Measurements from ENCODE around the gene MYBBP1A.

The MYBBP1A gene

GRCh38 chr17:4555873-4556759 lies 932 bp upstream of the MYBBP1A start:
- Histone ChIP-seq H3K4me3 (replicated peaks; ENCODE audit: insufficient read depth, low read length) (peak overlapping the region; percentile 89), H3K27ac (replicated peaks) (peak overlapping the region; percentile 89), H3K27me3 (ENCODE audit: insufficient read depth, poor library complexity, severe bottlenecking) (no peaks in the 10 kb centered on the region)
- no peak for DNase-seq (ENCODE audit: low read depth in 1 of 2, low spot score in 1 of 2)
- TF ChIP-seq POLR2AphosphoS5 (IDR thresholded peaks at IDR 0.05; ENCODE audit: low read depth) (no peak), CTCF (IDR thresholded peaks at IDR 0.05; ENCODE audit: insufficient read depth, low read length) (no peak), SPI1 (IDR thresholded peaks at IDR 0.05; ENCODE audit: borderline replicate concordance, low read depth) (no peak; the same call in 1 of the 2 replicates), GABPA (IDR thresholded peaks at IDR 0.05; ENCODE audit: low read depth) (no peak), REST (IDR thresholded peaks at IDR 0.05; ENCODE audit: insufficient replicate concordance, low read depth) (no peak)

- H3K27me3 ChIP-seq (ENCODE audit: insufficient read depth, poor library complexity, severe bottlenecking), result no peaks in the 10 kb centered on the region
- no peak for DNase-seq (ENCODE audit: low read depth in 1 of 2, low spot score in 1 of 2)
- TF ChIP-seq GABPA (IDR thresholded peaks at IDR 0.05; ENCODE audit: low read depth) (no peak), CTCF (IDR thresholded peaks at IDR 0.05; ENCODE audit: insufficient read depth, low read length) (no peak)
- H3K4me3 ChIP-seq (replicated peaks; ENCODE audit: insufficient read depth, low read length), result peak overlapping the region; percentile 89
- peak overlapping the region; percentile 89 for H3K27ac ChIP-seq (replicated peaks)
Observed at GRCh38 chr17:4554441-4554996, 665 bp downstream of the MYBBP1A start.

- no peak for TF ChIP-seq POLR2AphosphoS5 (IDR thresholded peaks at IDR 0.05; ENCODE audit: low read depth)
- TF ChIP-seq CTCF (IDR thresholded peaks at IDR 0.05; ENCODE audit: insufficient read depth, low read length), result no peak
- TF ChIP-seq GABPA (IDR thresholded peaks at IDR 0.05; ENCODE audit: low read depth), result no peak
- no peak for TF ChIP-seq REST (IDR thresholded peaks at IDR 0.05; ENCODE audit: insufficient replicate concordance, low read depth)
- TF ChIP-seq SPI1 (IDR thresholded peaks at IDR 0.05; ENCODE audit: borderline replicate concordance, low read depth), result no peak
- DNase-seq (ENCODE audit: low read depth in 1 of 2, low spot score in 1 of 2), result no peak
Observed at GRCh38 chr17:4553669-4554068, 1.5 kb downstream of the MYBBP1A start.

More at GRCh38 chr17:4553669-4554068, 1.5 kb downstream of the MYBBP1A start:
- peak overlapping the region; percentile 89 for H3K4me3 ChIP-seq (replicated peaks; ENCODE audit: insufficient read depth, low read length)
- no peaks in the 10 kb centered on the region for H3K27me3 ChIP-seq (ENCODE audit: insufficient read depth, poor library complexity, severe bottlenecking)
- H3K27ac ChIP-seq (replicated peaks), result no peak overlapping the region; the same call in 1 of the 2 replicates
